ENCODE measurements around the gene WDTC1.

WDTC1 gene

DNA sequence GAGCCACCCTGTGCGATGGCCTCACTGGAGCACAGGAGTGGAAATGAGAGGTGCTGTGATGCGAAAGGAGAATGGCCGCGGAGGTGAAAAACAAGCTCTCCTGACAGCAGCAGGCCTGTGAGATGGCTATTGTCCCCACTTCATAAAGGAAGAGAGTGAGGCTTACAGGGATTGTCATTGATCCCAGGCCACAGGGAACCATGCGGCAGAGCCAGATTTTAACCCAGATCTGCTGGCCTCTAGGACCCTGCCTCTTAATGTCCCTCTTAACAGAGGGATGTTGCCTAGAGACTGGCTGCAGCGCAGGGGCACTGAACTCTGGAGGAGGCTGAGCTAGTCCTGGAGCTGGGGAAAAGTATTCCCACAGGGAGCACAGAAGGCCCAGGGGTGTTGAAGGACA, 104.3 kb downstream of the WDTC1 start:
- Histone ChIP-seq H3K27ac (ENCODE audit: low read length) (no peak overlapping the region), H3K4me1 (ENCODE audit: control insufficient read depth in 1 of 2, insufficient read depth in 2 of 2, low read length in 2 of 2) (no peaks in the 10 kb centered on the region), H3K36me3 (ENCODE audit: control insufficient read depth in 1 of 2, insufficient read depth in 2 of 2, low read length in 2 of 2) (peaks cover 13 to 39% of the 10 kb centered on the region in 2 donors), H3K4me3 (ENCODE audit: low read depth in 1 of 2, low read length in 2 of 2) (no peak overlapping the region), H3K27me3 (ENCODE audit: low read depth, low read length) (no peaks in the 10 kb centered on the region), H3K9me3 (ENCODE audit: control insufficient read depth in 1 of 2, low read length in 2 of 2) (no peaks in the 10 kb centered on the region)

DNA sequence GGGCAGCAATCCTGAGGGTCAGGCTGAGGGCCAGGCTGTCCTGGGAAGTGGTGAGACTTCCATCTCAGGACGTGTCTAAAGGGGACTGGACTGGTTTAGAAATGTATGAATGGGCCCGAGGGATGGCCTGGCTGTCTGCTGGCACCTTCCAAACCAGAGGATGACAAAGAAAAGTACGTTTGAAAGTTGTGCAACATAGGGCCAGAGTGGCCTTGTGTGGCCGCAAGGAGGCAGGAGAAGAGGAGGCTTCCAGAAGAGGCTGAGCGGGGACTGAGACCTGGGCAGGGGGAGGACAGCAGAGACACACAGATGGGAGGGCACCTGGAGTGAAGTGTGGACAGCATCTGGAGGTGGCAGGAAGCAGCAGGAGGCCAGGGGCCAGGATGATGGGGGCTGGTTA, 104.8 kb downstream of the WDTC1 start:
- no peak overlapping the region for H3K27ac ChIP-seq (ENCODE audit: low read length)

DNA sequence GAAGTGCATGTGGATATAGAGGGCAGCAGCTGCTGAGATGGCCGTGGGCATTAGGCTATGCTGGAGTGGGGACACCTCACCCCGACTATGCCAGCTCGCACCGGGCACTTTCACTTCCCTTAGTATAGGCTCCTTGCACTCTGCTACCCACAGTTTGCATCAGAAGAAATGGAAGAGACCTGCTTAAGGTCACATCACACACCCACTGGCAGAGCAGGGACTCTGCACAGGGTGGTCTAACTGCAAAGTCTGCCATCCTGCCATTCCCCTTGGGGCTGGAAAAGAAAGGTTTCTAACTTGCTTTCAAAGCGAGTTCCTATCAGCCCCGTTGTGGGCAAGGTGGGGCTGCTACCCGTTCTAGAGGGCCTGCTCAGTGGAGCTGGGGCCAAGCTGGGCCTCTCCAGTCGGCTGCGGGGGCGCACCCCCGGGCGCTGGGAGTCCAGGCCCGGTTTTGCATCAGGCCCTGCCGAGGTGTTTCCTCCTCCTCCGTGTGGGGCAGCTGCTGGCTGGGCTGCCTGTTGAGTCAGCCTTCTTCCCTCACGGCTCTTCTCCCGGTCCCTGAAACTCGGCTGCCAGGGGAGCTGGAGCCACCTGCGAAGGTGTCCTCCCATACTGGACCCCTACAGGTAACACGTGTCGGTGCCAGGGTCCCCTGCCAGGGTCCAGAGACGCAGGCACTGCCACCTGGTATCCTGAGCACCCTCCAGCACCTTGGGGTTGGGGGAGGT, 107.3 kb downstream of the WDTC1 start, which contains the start of gene SYTL1:
Gene SYTL1, plus strand, starts transcription at position 498 of the 728 bp plus-strand sequence. CDS start 3,313 bp downstream, outside the sequence.
- H3K27me3 ChIP-seq (ENCODE audit: low read depth, low read length): no peaks in the 10 kb centered on the region
- peak within 1 kb of the TSS; percentile 39 for H3K27ac ChIP-seq (ENCODE audit: low read length)
- peak within 1 kb of the TSS; percentile 40 to 60 for H3K4me3 ChIP-seq (ENCODE audit: low read depth in 1 of 2, low read length in 2 of 2)

More for the DNA sequence above, 104.8 kb downstream of the WDTC1 start:
- Histone ChIP-seq H3K4me1 (ENCODE audit: control insufficient read depth in 1 of 2, insufficient read depth in 2 of 2, low read length in 2 of 2) (no peaks in the 10 kb centered on the region), H3K27me3 (ENCODE audit: low read depth, low read length) (no peaks in the 10 kb centered on the region), H3K9me3 (ENCODE audit: control insufficient read depth in 1 of 2, low read length in 2 of 2) (no peaks in the 10 kb centered on the region), H3K36me3 (ENCODE audit: control insufficient read depth in 1 of 2, insufficient read depth in 2 of 2, low read length in 2 of 2) (peaks cover 10 to 34% of the 10 kb centered on the region in 2 donors), H3K4me3 (ENCODE audit: low read depth in 1 of 2, low read length in 2 of 2) (no peak overlapping the region)

DNA sequence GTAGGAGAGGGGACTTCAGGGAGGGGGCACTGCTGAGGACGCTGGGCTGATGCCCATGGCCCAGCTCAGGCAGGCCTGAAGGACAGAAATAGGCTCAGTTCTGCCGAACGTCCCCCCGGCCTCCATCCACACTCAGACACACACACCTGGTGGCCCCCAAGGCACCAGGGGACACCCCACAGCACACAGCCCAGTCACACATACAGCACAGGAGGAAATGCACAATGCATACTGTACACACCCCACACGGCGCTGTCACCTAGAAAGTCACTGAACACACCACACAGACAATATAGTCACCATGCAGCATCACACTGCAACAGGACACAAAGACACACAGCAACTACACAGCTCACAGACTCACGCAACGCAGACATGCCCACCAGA, 108.0 kb downstream of the WDTC1 start:
- no peaks in the 10 kb centered on the region for H3K4me1 ChIP-seq (ENCODE audit: control insufficient read depth in 1 of 2, insufficient read depth in 2 of 2, low read length in 2 of 2)
- peak overlapping the region; percentile 40 to 60 for H3K4me3 ChIP-seq (ENCODE audit: low read depth in 1 of 2, low read length in 2 of 2)
- H3K9me3 ChIP-seq (ENCODE audit: control insufficient read depth in 1 of 2, low read length in 2 of 2): no peaks in the 10 kb centered on the region
- no peaks in the 10 kb centered on the region for H3K27me3 ChIP-seq (ENCODE audit: low read depth, low read length)
- peak overlapping the region; percentile 39 for H3K27ac ChIP-seq (ENCODE audit: low read length)
- peaks cover 0 to 4% of the 10 kb centered on the region in 2 donors for H3K36me3 ChIP-seq (ENCODE audit: control insufficient read depth in 1 of 2, insufficient read depth in 2 of 2, low read length in 2 of 2)

More for the DNA sequence above, 107.3 kb downstream of the WDTC1 start, which contains the start of gene SYTL1:
- Histone ChIP-seq H3K9me3 (ENCODE audit: control insufficient read depth in 1 of 2, low read length in 2 of 2) (no peaks in the 10 kb centered on the region), H3K4me1 (ENCODE audit: control insufficient read depth in 1 of 2, insufficient read depth in 2 of 2, low read length in 2 of 2) (no peaks in the 10 kb centered on the region), H3K36me3 (ENCODE audit: control insufficient read depth in 1 of 2, insufficient read depth in 2 of 2, low read length in 2 of 2) (peaks cover 0 to 9% of the 10 kb centered on the region in 2 donors)

DNA sequence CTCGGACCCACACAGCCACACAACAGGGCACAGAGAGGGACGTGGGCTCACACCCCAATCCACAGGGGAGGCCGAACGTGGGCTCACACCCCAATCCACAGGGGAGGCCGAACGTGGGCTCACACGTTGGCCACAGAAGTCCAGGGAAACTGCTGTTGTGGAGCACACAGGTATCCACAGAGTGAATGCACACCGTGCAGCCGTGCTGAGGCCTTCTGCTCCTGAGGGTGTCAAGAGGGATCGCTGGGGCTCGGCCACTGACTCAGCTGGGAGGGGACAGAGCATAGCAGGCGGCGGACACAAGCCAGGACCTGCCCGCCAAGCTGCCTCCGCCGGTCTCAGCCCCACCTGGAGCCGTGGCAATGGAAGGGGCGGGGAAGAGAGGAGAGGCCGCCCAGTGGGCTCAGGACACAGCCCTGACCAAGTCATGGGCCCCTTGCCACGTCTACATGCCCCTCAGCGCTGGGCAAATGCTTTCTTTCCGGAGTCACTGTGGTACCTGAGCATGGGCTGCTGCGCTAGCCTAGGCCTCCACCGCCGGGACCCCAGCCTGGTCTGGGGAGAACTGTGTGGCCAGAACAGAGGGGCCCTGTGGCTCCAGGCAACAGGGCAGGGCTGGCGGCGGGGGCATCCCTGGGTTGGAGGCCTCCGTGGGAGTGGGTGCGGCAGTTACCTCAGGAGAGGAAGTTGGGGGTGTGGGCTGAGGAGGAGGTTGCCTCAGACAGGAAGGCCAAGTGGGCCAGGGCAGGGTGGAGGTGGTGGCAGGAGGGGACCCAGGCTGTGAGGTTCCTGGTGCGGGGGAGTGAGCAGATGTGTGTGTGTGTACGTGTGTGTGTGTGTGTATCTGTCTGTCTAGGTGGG, 108.6 kb downstream of the WDTC1 start:
- no peaks in the 10 kb centered on the region for H3K4me1 ChIP-seq (ENCODE audit: control insufficient read depth in 1 of 2, insufficient read depth in 2 of 2, low read length in 2 of 2)
- H3K27ac ChIP-seq (ENCODE audit: low read length): no peak overlapping the region
- H3K36me3 ChIP-seq (ENCODE audit: control insufficient read depth in 1 of 2, insufficient read depth in 2 of 2, low read length in 2 of 2): peaks cover 0 to 4% of the 10 kb centered on the region in 2 donors
- no peaks in the 10 kb centered on the region for H3K27me3 ChIP-seq (ENCODE audit: low read depth, low read length)
- H3K4me3 ChIP-seq (ENCODE audit: low read depth in 1 of 2, low read length in 2 of 2): peak overlapping the region in 1 of 2 donors; percentile 60
- no peaks in the 10 kb centered on the region for H3K9me3 ChIP-seq (ENCODE audit: control insufficient read depth in 1 of 2, low read length in 2 of 2)

DNA sequence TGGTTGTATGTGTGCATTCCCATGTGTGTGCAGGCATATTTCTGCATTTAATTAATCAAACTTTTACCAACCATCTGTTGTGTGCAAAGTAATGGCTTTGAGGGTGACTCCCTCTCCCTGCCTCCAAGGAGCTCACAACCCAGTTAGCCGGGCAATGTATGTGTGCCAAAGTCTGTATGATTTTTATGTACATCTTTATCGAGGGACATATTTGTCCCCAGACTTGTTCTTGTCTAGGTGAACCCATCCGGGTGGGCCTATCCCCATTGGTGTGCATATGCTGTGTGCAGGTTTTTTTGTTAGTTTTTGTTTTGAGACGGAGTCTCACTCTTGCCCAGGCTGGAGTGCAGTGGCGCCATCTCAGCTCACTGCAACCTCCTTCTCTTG, 109.2 kb downstream of the WDTC1 start:
- no peaks in the 10 kb centered on the region for H3K4me1 ChIP-seq (ENCODE audit: control insufficient read depth in 1 of 2, insufficient read depth in 2 of 2, low read length in 2 of 2)
- H3K27ac ChIP-seq (ENCODE audit: low read length): no peak overlapping the region

DNA sequence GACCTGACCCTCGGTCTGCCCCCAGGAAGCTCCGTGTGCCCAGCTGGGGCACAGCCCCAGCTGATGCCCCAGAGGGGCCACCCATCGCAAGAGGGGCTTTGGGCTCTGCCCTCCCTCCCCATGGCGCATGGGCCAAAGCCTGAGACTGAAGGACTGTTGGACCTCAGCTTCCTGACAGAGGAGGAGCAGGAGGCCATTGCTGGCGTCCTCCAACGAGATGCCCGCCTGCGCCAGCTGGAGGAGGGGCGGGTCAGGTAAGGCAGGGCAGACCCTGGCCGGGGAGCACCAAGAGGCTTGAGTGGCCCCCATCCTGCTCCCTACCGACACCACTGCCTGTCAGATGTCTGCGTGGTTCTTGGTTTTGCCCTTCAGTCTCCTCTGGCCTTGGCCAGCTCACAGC, 110.8 kb downstream of the WDTC1 start:
- H3K4me1 ChIP-seq (ENCODE audit: control insufficient read depth in 1 of 2, insufficient read depth in 2 of 2, low read length in 2 of 2): peaks cover 2 to 13% of the 10 kb centered on the region in 2 donors
- no peak overlapping the region for H3K4me3 ChIP-seq (ENCODE audit: low read depth in 1 of 2, low read length in 2 of 2)
- no peaks in the 10 kb centered on the region for H3K36me3 ChIP-seq (ENCODE audit: control insufficient read depth in 1 of 2, insufficient read depth in 2 of 2, low read length in 2 of 2)
- no peaks in the 10 kb centered on the region for H3K27me3 ChIP-seq (ENCODE audit: low read depth, low read length)
- H3K27ac ChIP-seq (ENCODE audit: low read length): no peak overlapping the region
- H3K9me3 ChIP-seq (ENCODE audit: control insufficient read depth in 1 of 2, low read length in 2 of 2): no peaks in the 10 kb centered on the region

More for the DNA sequence above, 109.2 kb downstream of the WDTC1 start:
- Histone ChIP-seq H3K4me3 (ENCODE audit: low read depth in 1 of 2, low read length in 2 of 2) (no peak overlapping the region), H3K36me3 (ENCODE audit: control insufficient read depth in 1 of 2, insufficient read depth in 2 of 2, low read length in 2 of 2) (peaks cover 0 to 2% of the 10 kb centered on the region in 2 donors), H3K9me3 (ENCODE audit: control insufficient read depth in 1 of 2, low read length in 2 of 2) (no peaks in the 10 kb centered on the region), H3K27me3 (ENCODE audit: low read depth, low read length) (no peaks in the 10 kb centered on the region)

DNA sequence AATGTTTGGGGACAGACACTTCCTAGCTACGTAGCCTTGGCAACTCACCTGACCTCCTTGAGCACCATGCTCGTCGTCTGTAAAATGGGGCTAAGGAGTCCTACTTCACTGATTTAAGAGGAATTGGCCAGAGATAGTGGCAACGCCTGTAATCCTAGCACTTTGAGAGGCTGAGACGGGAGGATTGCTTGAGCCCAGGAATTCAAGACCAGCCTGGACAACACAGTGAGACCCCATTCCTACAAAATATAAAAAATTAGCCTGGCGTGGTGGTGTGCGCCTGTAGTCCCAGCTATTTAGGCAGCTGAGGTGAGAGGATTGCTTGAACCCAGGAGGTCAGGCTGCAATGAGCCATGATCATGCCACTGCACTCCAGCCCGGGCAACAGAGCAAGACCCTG, 111.9 kb downstream of the WDTC1 start:
- no peak overlapping the region for H3K27ac ChIP-seq (ENCODE audit: low read length)
- H3K4me1 ChIP-seq (ENCODE audit: control insufficient read depth in 1 of 2, insufficient read depth in 2 of 2, low read length in 2 of 2): peaks cover 2 to 23% of the 10 kb centered on the region in 2 donors
- H3K27me3 ChIP-seq (ENCODE audit: low read depth, low read length): peaks cover 2% of the 10 kb centered on the region
- no peaks in the 10 kb centered on the region for H3K36me3 ChIP-seq (ENCODE audit: control insufficient read depth in 1 of 2, insufficient read depth in 2 of 2, low read length in 2 of 2)
- H3K9me3 ChIP-seq (ENCODE audit: control insufficient read depth in 1 of 2, low read length in 2 of 2): no peaks in the 10 kb centered on the region
- H3K4me3 ChIP-seq (ENCODE audit: low read depth in 1 of 2, low read length in 2 of 2): no peak overlapping the region

DNA sequence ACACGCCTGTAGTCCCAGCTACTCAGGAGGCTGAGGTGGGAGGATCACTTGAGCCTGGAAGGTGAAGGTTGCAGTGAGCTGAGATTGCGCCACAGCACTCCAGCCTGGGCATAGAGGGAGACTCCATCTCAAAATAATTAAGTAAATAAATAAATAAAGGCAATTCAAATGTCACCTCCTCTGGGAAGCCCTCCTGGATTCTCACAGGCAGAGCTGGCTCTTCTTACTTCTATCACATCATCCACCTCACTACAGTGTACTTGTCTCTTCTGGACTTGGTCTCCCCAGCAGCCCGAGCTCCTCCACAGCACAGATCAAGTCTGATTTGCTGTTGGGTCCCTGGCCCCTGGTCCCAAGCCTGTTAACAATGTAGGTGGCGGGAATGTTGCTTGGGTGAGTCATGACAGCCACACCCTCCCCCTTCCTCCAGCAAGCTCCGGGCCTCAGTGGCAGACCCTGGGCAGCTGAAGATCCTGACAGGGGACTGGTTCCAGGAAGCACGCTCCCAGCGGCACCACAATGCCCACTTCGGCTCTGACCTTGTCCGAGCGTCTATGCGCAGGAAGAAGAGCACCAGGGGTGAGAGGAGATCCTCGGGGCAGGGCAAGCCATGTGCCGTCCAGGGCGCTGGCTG, 112.7 kb downstream of the WDTC1 start:
- H3K9me3 ChIP-seq (ENCODE audit: control insufficient read depth in 1 of 2, low read length in 2 of 2): no peaks in the 10 kb centered on the region
- H3K27ac ChIP-seq (ENCODE audit: low read length): no peak overlapping the region
- peaks cover 2 to 23% of the 10 kb centered on the region in 2 donors for H3K4me1 ChIP-seq (ENCODE audit: control insufficient read depth in 1 of 2, insufficient read depth in 2 of 2, low read length in 2 of 2)
- H3K36me3 ChIP-seq (ENCODE audit: control insufficient read depth in 1 of 2, insufficient read depth in 2 of 2, low read length in 2 of 2): no peaks in the 10 kb centered on the region
- peaks cover 2% of the 10 kb centered on the region for H3K27me3 ChIP-seq (ENCODE audit: low read depth, low read length)
- no peak overlapping the region for H3K4me3 ChIP-seq (ENCODE audit: low read depth in 1 of 2, low read length in 2 of 2)

DNA sequence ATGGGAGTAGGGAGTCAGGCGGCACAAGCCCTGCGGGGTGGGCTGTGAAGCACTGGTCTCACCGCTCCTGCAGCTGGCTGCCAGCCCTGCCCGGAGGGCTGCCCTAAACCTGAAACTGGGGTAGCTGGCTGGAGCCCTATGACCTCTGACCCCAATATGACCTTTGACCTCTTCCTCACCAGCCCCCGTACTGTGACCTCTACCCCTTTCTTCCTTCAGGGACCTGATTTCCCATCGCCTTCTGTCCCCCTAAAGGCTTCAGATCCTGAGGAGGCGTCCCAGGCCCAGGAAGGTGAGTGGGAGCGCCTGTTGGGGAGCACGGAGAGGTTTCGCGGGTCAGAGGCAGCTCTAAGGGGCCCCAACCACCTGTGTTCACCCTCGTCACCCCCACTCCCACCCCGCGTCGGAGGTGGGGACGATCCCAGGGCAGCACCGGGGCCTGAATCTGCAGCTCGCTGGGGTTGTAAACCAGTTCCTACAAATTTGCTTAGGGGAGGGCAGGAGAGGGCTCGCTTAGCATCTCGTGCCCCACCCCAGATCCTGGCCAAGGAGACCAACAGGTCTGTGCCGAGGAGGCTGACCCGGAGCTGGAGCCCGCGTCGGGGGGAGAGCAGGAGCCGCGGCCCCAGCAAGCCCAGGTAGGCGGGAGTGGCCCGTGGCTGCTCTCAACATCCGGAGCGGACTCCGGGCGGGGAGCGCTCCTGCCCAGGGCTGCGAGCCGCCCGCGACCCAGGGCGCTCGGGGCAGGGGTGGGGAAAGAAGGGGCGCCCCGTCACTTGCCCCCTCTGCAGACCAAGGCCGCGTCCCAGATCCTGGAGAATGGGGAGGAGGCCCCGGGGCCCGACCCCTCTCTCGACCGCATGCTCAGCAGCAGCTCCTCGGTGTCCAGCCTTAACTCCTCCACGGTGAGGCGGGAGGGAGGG, 114.7 kb downstream of the WDTC1 start:
- Histone ChIP-seq H3K27me3 (ENCODE audit: low read depth, low read length) (peaks cover 2% of the 10 kb centered on the region), H3K4me1 (ENCODE audit: control insufficient read depth in 1 of 2, insufficient read depth in 2 of 2, low read length in 2 of 2) (peaks cover 2 to 23% of the 10 kb centered on the region in 2 donors)

More for the DNA sequence above, 114.7 kb downstream of the WDTC1 start:
- Histone ChIP-seq H3K9me3 (ENCODE audit: control insufficient read depth in 1 of 2, low read length in 2 of 2) (no peaks in the 10 kb centered on the region), H3K36me3 (ENCODE audit: control insufficient read depth in 1 of 2, insufficient read depth in 2 of 2, low read length in 2 of 2) (peaks cover 0 to 12% of the 10 kb centered on the region in 2 donors), H3K27ac (ENCODE audit: low read length) (no peak overlapping the region), H3K4me3 (ENCODE audit: low read depth in 1 of 2, low read length in 2 of 2) (peak overlapping the region; percentile 11 to 66)
